Hematopoietic multipotent progenitor cell treated with erythropoietin and hydrocortisone succinate and interleukin-3 and kit ligand, for 17 days (in vitro differentiated cells): Measurements from ENCODE around the gene C8B.

Experiments used
- DNase-seq: peaks from one replicate; pipeline ENCODE4 v3.0.0-alpha.2; 2015; ENCODE audit warnings: low spot score

Gene C8B

DNA sequence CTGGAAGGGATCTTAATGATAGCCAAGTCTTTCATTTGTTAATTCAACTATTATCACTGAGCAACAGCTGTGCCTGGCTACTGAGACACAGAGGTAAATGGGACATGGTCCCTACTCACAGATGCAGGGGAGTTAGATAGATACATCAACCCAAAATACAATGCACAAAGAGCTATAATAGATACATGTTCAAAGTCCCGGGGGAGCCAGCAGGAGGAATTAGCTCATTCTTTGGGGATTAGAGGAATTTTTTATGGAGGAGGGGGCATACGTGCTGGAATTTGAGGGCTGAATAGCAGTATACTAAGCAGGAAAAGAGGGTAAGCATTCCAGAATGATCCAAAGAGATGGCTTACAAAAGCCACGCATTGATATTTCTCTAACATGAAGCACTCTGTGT is 34.6 kb downstream of the C8B start:
- DNase-seq = no peak

DNA sequence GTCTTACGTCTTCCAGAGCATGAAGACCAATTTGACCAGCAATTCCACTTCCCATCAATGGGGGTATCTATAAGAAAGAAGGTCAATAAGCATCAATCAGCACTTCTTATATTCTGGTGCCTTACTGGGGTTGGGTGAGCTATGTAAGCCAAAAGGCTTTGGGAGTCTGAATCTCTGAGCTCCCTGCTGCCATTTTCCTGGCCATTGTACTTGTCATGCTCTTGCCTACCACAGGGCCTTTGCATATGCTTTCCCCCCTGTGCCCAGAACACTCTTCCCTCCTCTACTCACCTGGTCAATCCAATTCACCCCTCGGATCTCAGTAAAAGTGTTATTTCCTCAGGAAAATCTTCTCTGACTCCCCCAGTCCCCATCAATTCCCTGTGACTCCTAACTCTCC is 36.3 kb downstream of the C8B start:
- DNase-seq = no peak

DNA sequence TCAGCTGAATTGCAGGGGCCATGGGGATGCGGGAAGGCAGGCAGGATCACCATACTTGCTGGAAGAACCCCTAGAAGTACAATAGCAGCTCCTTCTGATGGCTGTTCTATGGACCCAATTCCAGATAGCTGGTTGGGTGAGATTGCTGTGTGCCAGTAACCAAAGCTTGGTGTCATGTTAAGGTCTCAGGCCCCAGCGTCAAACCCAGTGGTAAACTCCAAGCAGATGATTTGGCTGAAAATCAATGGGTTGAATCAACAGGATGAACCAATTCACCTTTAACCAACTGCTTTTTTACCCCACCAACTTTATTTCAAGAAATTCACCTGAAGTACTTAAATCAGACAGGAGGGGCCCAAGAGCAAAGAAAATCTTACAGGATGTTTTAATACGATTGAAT is 37.8 kb downstream of the C8B start:
- DNase-seq = no peak

DNA sequence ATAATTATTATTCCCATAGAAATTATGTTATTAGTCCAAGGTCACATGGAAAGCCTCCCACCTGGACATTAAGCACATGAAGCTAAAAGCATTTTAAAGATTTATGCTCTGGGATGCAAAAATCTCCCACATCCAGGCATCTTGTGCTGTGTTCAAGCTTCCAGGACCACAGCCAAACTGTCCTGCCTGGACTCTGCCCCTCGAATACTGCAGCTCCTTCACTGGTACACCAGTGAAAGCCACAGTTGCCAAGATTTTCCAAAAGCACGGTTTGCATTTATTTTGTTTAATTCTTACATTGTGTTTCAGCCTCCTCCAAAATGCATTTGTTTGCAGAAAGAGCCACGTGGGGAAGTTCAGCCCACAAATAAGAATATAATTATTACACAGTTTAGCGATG is 38.6 kb downstream of the C8B start:
- no peak for DNase-seq

DNA sequence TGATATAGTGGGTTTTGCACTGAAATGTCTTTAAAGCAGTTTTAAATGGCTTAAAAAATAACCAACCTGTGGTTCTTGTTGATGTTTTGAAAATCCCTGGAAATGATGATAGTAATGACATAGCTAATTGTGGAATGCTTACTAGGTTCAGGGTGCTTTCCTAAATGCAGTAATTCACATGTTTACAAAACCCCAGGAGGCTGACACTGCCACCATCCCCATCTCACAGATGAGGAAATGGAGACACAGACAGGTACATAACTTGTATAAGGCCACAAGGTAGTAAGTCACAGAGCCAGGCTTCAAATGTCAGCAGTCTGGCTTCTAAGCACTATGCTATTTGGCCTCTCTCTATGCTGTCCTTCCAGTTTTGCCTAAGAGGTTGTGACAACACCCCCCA is 40.6 kb downstream of the C8B start:
- no peak for DNase-seq

DNA sequence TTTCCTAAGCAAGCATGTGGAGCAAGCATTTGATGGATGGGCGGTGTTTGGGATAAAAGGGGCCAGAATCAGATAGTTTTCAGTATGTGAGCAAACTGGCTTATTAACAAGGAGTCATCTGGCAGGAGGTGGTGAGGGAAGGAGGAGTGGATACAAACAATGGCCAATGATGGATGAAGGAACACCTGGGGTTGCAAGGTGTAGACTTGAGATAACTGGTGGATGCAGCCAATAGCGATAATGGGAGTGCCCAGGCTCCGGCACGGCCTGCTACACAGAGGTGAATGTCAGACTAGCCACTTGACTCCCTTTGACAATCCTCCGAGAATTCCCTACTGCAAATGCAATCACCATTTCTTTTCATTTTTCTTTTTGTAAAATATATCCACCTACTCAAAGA is 41.7 kb downstream of the C8B start:
- no peak for DNase-seq

DNA sequence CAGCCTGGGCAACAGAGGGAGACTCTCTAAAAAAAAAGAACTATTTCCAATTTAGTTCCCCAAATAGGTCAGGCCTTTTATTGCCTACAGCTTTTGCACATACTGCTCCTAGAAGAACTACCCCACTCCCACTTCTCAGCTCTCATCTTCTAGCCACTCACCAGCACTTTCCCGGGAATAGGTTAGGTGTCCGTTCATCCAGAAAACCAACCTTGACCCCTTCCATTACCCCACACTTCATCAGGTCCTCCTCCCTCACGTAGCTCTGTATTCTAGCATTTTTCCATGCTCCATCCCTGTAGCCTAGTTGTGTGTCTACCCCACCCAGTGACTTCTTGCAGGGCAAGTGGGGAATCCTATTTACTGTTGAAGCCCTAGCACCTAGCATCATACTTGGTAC is 42.6 kb downstream of the C8B start:
- no peak for DNase-seq

DNA sequence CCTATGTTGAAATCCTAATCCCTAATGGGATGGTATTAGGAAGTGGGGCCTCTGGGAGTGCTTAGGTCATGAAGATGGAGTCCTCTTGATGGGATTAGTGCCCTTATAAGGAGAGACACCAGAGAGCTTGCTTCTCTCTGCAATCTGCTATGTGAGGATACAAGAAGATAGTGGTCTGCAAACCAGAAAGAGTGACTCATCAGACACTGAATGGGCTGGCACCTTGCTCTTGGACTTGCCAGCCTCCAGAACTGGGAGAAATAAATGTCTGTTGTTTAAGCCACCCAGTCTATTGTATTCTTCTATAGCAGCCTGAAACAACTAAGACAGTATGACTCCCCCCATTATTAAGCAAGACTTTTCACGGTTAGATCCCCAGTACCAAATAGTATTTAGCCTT is 43.3 kb downstream of the C8B start:
- no peak for DNase-seq

DNA sequence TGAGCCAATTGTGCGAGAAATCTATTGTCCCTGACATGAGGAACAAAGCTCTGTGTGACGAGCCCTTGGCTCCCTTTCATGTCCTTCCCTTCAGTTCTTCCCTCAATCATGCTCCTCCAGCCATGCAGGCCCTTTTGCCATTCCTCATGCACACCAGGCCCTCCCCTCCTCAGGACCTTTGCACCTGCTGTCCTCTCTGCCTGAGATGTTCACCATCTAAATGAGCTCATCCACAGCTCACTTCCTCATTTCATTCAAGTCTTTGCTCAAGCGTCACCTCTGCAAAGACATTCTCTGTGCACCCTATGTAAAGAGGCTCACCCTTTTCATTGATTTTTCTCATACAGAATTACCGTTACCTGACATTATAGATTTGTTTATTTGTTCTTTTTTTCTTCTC is 43.7 kb downstream of the C8B start:
- no peak for DNase-seq

DNA sequence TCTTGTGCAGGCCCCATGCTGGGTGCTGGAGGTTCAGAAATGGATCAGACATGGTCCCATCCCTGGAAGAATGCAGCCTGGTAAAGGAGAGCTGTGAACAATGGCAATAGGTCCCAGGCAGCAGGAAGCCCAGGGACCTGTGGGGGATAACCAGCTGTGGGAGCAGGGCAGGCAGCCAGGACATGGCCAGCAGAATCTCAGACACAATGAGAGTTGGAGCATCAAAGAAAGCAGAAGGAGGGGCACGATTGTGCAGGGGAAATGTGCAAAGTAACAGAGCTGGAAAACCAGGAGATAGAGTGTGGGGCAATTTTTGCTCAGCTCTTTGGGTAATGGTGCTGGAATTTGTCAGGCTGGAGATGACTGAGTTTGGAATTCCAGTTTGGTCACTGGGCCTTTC is 44.3 kb downstream of the C8B start:
- DNase-seq = no peak

DNA sequence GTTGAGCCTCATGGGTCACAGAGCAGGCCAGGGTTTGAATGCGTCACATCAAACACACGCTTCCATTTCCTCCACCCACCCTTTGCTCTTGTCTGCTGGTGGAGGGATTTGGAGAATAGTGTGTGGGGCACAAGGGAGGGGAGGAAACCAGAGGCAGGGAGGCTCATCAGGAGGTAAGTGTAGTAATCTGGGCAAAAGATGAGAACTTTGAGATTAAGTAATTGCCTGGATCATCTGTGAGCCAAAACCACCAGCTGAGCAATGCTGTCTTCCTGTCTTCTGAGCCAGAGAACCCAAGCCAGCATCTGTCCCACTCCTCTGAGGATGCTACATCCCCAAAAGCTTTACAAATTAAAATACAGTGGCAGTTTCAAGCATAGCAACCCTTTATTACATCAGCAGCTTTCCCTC is 45.2 kb downstream of the C8B start:
- DNase-seq = no peak

DNA sequence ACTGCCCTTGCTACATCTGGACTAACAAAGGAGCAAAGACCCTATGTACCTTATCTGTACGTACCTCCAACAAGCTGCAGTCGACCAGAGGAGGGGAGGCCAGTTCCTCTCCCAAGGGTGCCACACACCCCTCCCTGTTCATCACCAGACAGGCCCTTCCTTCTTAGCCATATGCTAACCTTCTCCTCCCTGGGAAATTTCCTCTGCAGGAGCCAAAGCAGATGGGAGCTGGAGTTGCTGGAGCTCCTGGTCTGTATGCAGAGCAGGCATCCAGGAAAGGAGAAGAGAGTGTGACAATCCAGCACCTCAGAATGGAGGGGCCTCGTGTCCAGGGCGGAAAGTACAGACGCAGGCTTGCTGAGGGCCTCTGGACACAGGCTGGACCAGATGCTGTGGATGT is 48.5 kb downstream of the C8B start:
- DNase-seq = no peak

DNA sequence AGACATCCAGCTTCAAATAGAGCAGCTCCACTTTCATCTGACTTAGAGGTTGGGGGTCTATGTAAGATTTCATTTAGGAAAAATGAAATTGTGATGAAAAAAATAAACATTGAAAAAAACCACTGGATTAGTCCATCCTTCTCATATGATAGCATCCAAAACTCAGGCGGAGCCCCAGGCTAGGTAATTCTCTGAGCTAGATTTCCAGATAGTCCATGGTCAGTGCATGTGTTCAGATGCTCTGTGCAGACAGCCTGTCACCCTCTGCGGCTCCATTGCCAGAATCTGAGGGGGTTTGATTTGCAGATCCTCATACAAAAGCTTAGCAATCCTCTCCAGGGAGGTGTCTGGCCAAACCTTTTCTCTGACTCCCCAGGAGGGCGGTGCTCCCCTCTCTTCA is 49.2 kb downstream of the C8B start:
- DNase-seq = no peak

DNA sequence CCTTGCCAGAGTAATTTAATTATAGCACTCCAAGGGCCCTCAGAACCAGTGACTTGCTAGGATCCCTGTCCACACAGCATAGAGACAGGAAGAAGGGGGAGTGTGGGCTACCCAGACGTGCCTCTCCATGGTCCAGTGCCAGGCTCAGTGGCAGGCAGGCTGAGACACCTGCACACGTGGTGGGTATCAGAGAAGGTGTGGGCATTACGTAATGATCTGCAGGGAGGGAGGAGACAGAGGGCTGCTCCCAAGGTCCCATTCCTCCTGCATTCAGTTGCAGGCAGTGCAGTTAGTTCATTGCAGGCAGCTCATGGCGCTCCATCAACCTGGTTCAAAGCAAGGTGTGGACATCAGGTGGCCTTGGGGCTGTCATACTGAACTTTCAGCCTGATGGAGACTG is 49.9 kb downstream of the C8B start:
- no peak for DNase-seq

DNA sequence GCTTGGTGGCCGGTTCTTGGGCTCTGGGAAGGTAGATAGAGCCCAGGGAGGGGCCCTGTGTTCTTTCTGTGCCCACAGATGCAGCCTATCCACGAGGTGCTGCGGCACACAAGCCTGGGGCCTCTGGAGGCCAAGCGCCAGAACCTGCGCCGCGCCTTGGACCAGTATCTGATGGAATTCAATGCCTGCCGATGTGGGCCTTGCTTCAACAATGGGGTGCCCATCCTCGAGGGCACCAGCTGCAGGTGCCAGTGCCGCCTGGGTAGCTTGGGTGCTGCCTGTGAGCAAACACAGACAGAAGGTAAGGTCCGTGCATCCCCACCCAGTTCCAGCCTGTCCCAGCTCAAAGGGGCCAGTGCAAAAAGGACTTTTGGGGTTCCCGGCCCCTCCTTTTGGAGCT is 53.5 kb downstream of the C8B start:
- DNase-seq = no peak

DNA sequence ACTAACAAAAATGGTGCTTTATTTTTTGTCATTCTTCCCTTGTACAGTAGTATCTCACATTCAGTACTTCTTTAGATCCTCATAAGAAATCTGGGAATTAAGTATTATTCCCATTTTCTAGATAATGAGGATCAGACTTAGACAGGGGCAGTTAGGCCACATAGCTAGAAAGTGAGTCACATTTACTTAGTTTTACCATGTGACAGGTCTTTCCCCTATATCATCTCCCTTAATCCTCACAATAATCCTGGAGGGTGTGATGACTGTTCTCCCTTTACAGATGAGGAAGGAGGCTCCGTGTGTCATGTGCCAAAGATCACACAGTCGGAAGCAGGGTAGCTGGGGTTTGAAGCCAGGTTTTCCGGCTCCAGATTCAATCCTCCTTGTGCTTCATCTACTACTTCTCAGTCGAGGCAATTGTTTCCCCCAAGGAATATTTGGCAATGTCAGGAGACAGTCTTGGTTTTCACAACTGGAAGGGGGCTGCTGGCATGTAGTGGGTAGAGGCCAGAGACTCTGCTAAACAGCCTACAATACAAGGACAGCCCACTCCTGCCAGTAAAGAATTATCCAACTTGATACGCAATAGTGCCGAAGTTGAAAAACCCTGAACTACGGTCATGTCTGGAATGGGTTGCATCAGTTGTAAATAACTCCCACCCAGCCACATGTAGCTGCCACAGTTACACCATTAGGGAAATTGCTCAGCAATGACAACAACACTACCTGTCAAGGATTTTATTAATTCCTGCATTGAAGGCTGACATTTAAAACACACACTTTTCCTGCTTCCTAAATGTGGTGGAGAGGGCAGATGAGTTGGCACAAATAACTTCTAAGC is 54.5 kb downstream of the C8B start:
- DNase-seq = no peak

DNA sequence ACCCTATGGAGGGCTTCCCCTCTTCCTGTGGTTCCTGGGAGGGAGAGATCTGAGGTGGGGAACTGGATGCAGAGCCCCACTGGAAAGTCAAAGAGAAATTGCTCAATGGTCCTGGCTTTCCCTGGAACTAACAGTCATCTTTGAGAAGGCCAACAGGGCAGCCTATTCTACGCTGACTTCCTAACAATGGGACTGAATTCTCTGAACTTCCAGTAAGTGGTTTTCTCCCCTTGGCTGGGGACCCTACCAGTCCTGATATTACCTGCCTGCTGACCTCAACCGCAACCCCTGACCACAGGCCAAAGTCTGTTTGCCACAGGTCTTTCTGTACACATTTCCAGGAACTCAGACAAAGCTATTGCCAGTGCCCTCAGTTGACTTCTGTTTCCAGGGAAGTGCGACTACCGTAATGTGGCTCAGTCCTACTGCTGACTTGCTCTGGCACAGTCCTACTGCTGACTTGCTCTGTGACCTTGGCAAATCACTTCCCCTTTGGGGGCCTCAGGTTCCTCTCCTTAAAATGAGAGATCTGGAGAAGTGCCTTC is 55.3 kb downstream of the C8B start:
- DNase-seq = no peak

DNA sequence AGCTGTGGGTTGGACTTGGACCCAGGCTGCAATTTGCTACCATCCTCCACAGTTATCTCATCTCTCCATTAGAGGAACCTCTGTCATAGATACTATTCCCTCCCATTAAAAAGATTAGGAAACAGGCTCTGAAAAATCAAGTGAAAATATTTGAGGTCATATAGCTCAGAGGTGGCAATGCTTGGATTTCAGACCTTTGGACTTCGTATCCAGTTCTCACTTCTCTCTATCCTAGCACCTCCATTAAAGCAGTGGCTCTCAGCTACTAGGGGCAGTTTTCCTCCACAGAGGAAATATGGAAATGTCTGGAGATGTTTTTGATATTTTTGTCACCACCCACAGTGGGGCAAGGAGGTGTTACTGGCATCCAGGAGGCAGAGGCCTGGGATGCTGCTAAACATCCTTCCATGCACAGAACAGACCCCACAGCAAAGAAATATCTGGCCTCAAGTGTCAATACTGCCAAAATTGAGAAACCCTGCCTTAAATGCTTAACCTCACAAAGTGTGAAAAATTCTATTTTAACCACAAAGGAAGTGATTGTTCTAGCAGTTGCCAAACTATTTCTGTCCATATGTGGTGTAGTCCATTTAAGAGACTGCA is 57.1 kb downstream of the C8B start:
- DNase-seq = no peak

DNA sequence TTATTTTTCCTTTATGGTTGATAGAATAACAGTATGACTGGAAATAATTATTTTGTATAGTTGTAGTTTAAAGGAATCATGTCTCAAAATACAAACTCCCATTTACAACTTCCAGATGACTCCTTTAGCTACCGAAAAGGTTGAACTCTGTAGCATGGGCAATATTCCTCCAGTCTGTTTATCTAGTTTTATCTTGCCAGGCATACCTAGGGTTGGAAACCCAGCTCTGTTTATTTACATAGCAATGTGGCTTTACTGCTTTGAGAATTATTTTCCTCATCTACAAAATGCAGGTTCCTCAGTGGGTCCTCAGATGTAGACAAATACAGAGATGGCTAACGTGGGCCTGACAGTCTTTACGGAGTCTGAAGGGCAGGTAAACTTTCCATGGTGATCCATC is 60.1 kb downstream of the C8B start:
- DNase-seq = no peak

DNA sequence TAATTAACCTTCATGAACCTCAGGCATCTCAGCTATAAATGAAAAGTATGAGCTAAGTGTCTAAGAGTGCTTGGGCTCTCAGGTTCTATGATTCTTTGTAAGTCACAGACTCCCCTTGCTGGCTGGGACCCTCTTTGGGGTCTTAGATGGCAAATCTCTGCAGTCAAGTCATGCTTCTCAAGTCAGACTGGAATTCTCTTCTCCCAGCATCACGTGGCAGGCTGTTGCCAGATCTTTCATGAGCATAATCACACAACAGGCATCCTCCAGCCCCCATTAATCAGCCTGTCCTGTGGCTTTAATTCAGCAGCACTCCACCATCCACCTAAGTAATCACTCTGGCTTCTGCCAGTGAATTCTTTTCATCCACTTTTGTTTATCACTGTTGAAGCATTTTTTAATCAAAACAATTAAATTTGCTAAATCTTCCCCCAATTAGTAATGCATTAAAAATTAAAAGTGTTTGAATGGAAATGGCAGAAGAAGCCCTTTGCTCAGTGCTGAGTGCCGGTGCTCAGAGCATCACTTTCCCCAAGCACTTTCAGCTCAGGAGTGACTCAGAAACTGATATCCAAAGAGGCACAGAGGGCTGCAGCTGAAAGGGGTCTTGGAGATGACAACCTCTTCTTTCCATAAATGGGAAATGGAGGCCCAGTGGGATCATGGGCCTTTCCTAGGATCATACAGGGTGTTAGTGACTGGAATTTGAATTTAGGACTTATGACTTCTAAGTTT is 61.0 kb downstream of the C8B start:
- no peak for DNase-seq

DNA sequence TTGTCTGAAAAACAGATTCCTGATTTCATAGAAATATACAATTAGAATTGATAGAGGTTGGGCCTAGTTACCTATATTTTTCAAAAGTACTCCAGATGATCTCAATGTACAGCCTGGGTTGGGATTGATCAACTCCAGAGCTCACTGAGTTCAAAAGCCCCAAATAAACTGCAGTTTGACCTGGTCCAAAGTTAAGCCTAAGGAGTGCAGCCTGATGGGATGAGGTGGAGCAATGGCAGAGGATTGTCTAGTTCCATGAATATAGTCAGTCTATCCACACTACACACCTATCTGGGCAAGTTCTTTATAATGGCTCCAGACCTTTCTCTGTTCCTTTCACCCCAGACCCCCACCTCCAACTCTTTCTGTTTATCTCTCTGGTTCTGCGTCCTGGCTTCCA is 62.0 kb downstream of the C8B start:
- no peak for DNase-seq

DNA sequence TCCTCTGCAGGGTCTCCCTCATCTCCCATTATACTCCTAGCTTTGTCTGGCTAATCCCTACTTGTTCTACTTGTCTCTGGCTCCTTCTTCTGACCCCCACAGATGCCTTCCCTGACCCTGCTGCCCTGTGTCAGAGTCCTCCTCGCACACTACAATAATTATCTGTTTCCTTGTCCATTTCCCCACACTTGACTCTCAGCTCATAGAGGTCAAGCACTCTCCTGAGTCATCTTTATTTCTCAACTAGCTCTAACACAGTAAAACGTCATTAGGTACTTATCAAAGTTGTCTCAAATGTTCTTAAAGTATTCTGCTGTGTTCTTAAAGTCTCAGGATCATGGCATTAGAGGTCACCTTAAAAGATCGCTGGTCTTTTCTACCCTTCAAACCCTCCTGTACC is 64.1 kb downstream of the C8B start:
- DNase-seq = no peak

DNA sequence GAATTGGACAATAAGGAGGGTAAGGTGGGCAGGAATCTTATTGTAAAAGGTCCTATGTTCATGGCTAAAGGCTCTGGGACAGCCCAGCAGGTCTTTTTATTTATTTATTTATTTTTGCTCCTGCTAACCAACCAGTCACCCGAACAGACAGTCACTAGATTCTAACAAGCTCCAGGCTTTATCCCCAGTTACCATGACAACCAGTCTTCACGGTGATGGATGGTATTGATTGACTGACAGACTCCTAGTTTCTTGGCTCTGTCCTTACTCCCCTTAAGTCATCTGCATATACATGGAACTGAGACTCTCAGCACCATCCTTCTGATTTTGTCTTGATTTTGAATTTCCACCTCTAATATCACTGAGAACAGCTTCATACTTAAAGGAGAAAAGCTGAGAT is 66.9 kb downstream of the C8B start:
- DNase-seq = no peak
